ENCODE results near the gene RAPGEF3. TPM values are rescaled to one million over a fixed set of nuclear protein-coding genes. Genes with fewer than 3 reads are reported as not detected.

RAPGEF3 gene
- total and polyA plus RNA-seq, 9 of the 15 experiments (the other 6 are each of a cell fraction or from before 2014, with no cell fraction given), result 0.03 to 0.78 (median 0.37) TPM; not detected in 1

GRCh38 chr12:47775100-47775911, 16.6 kb upstream of the RAPGEF3 start (continued):
- TF ChIP-seq ZNF197 (CRISPR knock-in tag; IDR thresholded peaks at IDR 0.05; ENCODE audit: low read depth) (no peak; the same call in 1 of the 2 replicates), TFAM (CRISPR knock-in tag; conservative IDR thresholded peaks at IDR 0.05) (no peak), OTX1 (CRISPR knock-in tag; IDR thresholded peaks at IDR 0.05) (0 out of 2 replicates have a peak, but pooled peaks have one; percentile 30), GATA2 (CRISPR knock-in tag; IDR thresholded peaks at IDR 0.05) (no peak), KDM5B (IDR thresholded peaks at IDR 0.05; ENCODE audit: insufficient replicate concordance, low read depth, low read length) (no peak), ZNF445 (CRISPR knock-in tag; IDR thresholded peaks at IDR 0.05; ENCODE audit: low read depth) (peak; percentile 81; the same call in 1 of the 2 replicates), RAD51 (IDR thresholded peaks at IDR 0.05; ENCODE audit: borderline replicate concordance, low read depth) (no peak), NFXL1 (CRISPR knock-in tag; IDR thresholded peaks at IDR 0.05) (no peak), THRB (CRISPR knock-in tag; conservative IDR thresholded peaks at IDR 0.05) (no peak), NR0B1 (IDR thresholded peaks at IDR 0.05; ENCODE audit: partially characterized antibody) (no peak), PHF8 (IDR thresholded peaks at IDR 0.05; ENCODE audit: borderline replicate concordance, low read length) (0 out of 2 replicates have a peak, but pooled peaks have one; percentile 23), RBM25 (IDR thresholded peaks at IDR 0.05; ENCODE audit: low read depth, low read length, severe bottlenecking) (no peak), ZFX (CRISPR knock-in tag; IDR thresholded peaks at IDR 0.05) (peak; percentile 14; the same call in 1 of the 2 replicates), TCFL5 (CRISPR knock-in tag; conservative IDR thresholded peaks at IDR 0.05) (no peak), HDGF (IDR thresholded peaks at IDR 0.05) (no peak), ZBTB9 (CRISPR knock-in tag; IDR thresholded peaks at IDR 0.05) (peak; percentile 78; the same call in 1 of the 2 replicates), ETV6 (IDR thresholded peaks at IDR 0.05; ENCODE audit: borderline replicate concordance in 1 of 2, low read depth in 2 of 2, low read length in 1 of 2) (peak in 1 of 2 experiments; percentile 31; a peak in 1 of 4 replicates), ETV6 (CRISPR knock-in tag; IDR thresholded peaks at IDR 0.05; ENCODE audit: borderline replicate concordance) (no peak), STAG1 (CRISPR knock-in tag; IDR thresholded peaks at IDR 0.05; ENCODE audit: borderline replicate concordance) (no peak), LCOR (CRISPR knock-in tag; IDR thresholded peaks at IDR 0.05) (no peak), ZBTB1 (CRISPR knock-in tag; IDR thresholded peaks at IDR 0.05; ENCODE audit: borderline replicate concordance, low read depth) (no peak; the same call in 1 of the 2 replicates), RBM39 (optimal IDR thresholded peaks at IDR 0.05; ENCODE audit: low read depth, low read length) (no peak), ZNF133 (CRISPR knock-in tag; IDR thresholded peaks at IDR 0.05) (no peak), XRCC4 (IDR thresholded peaks at IDR 0.05; ENCODE audit: extremely low read depth, insufficient read depth, insufficient read length) (no peak), THRAP3 (IDR thresholded peaks at IDR 0.05; ENCODE audit: borderline replicate concordance) (no peak)
